AG20443 (cell line): ENCODE data around the gene BECN2.
"Not testable (repeated sequence)": the region's sequence is repeated elsewhere in the genome, so short reads cannot be mapped to it uniquely, and the experiment has no call there.

Source experiments
- DNase-seq: peaks from one replicate; pipeline ENCODE4 v3.0.0; 2012; ENCODE audit warnings: low spot score, mixed read lengths

Gene BECN2

GRCh38 chr1:241979071-241979470 is 21.5 kb downstream of the BECN2 start:
- DNase-seq, result no peak

DNA sequence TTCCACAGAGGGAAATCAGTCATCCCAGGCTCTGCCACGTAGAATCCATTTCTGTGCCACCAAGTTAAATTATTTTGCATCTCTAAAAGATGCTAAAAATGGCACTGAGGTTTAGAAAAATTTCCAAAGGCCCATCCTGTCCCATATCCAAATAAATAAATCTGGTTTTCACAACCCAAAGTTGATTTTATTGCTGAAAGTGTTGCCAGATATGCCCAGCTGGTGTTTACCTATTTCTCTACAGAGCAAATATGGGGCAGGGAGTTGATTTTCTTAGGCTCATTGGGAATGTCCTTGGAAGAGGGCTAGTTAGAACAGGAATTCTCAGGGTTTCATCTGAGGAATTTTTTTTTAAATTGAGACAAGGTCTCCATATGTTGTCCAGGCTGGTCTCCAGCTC is 22.4 kb downstream of the BECN2 start:
- DNase-seq, result no peak

GRCh38 chr1:241985787-241986186 is 28.2 kb downstream of the BECN2 start:
- DNase-seq, result peak; percentile 69

DNA sequence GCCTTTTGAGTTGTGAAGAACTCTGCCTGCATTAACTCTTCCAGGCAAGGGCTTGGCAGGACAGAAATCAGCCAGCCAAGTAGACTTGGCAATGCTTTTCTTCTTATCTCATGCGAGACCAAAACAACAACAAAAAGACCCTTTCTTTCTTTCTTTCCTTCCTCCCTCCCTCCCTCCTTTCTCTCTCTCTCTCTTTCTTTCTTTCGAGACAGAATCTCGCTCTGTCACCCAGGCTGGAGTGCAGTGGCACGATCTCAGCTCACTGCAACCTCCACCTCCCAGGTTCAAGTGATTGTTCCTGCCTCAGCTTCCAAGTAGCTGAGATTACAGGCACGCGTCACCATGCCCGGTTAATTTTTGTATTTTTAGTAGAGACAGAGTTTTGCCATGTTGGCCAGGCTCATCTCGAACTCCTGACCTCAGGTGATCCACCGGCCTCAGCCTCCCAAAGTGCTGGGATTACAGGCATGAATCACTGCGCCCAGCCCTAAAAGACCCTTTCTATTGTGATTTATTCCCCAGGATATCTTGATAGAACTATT is 30.9 kb downstream of the BECN2 start:
- not testable (repeated sequence) for DNase-seq

GRCh38 chr1:241990040-241990439 is 32.5 kb downstream of the BECN2 start:
- DNase-seq, result peak; percentile 95

DNA sequence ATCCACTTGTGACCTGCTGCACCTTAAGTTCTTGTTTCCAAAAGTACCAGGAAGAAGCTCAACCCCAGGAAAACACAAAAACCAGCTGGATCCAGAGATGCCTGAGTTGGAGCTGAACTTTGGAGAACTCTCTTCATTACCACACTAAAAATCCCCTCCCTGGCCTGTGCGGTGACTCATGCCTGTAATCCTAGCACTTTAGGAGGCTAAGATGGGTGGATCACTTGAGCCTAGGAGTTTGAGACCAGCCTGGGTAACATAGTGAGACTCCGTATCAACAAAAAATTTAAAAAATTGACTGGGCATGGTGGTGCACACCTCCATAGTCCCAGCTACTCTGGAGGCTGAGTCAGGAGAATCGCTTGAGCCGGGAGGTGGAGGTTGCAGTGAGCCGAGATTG is 35.2 kb downstream of the BECN2 start:
- no peak for DNase-seq

GRCh38 chr1:241994171-241994570 is 36.6 kb downstream of the BECN2 start:
- no peak for DNase-seq

- DNase-seq, result no peak
These were observed 39.9 kb downstream of the BECN2 start for GRCh38 chr1:241997401-241997998.

GRCh38 chr1:241998412-241998921 is 40.9 kb downstream of the BECN2 start:
- DNase-seq, result peak; percentile 86

- no peak for DNase-seq
These were observed 41.5 kb downstream of the BECN2 start, which contains the start of gene MAP1LC3C for GRCh38 chr1:241999026-241999425. Gene MAP1LC3C (minus strand): TSS chr1:241999098. CDS start chr1:241999008, 90 bp downstream.

DNA sequence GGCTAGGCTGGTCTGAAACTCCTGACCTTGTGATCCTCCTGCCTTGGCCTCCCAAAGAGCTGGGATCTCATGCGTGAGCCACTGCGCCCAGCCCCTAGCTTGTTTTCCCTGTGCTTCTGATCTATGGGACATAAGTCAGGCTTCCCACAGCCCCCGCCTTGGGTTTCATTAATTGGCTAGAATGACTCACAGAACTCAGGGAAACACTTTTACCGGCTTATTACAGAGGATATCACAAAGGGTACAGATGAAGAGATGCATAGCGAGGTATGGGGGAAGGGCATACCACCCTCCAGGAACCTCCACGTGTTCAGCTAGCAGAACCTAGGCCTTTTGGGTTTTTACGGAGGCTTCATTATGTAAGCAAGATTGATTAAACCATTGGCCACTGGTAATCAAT is 42.9 kb downstream of the BECN2 start:
- no peak for DNase-seq

GRCh38 chr1:242002072-242002471 is 44.5 kb downstream of the BECN2 start:
- DNase-seq, result peak; percentile 52

DNA sequence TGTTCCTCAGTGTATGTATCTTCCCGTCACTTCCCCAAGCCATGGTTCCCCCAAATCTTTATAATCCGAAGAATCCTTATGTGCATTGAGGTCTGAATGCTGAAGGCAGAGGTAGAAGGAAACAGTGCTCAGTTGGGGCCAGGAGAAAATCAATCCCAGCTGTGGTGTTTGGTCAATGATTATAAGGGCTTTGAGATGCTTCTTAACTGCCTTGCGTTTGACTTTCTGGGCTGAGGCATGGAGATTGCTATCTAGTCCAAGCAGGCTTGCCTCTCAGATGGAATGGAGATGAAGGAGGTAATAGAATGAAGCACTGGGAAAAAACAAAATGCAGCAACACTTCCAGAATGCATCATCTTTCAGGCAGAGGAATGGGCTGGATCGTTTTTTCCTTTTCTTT is 44.9 kb downstream of the BECN2 start:
- peak; percentile 38 for DNase-seq

- DNase-seq, result no peak
These were observed 47.4 kb downstream of the BECN2 start for GRCh38 chr1:242004751-242005495.

GRCh38 chr1:242005866-242006535 is 48.4 kb downstream of the BECN2 start:
- no peak for DNase-seq

DNA sequence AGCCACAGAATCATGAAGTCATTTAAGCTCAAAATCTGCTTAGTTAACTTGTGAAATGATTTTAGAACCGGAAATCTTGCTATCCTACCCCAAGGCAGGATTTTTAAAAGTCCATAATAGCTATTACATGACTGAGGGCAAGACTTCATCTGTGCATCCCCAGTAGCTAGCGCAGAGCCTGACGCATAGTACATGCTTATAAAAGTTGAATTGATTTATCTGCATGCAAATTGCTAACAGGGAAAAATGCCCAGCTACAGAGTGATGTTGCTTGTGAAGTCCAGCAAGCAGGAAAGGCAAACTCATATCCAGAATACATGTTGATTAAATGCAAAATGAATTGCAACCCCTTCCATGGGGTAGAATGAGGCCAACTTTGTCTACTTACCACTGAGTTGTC is 49.4 kb downstream of the BECN2 start:
- DNase-seq, result no peak
